ENCODE data around the gene SHC3. TPM values are rescaled to one million over a fixed set of nuclear protein-coding genes. Genes with fewer than 3 reads are reported as not detected.

Gene SHC3
- total RNA-seq, 1 donor from 2014 or later = 0.13 TPM

GRCh38 chr9:89024727-89025126 is 153.9 kb downstream of the SHC3 start:
- DNase-seq (ENCODE audit: low read depth in 2 of 2) = no peak

- no peak for DNase-seq (ENCODE audit: low read depth in 2 of 2)
Measured at GRCh38 chr9:89023740-89024139, 154.9 kb downstream of the SHC3 start.

- no peak for DNase-seq (ENCODE audit: low read depth in 2 of 2)
Measured at GRCh38 chr9:89022902-89023301, 155.7 kb downstream of the SHC3 start.

- no peak for DNase-seq (ENCODE audit: low read depth in 2 of 2)
Measured at GRCh38 chr9:89022001-89022759, 156.4 kb downstream of the SHC3 start.

GRCh38 chr9:89021154-89021803 is 157.3 kb downstream of the SHC3 start:
- no peak for DNase-seq (ENCODE audit: low read depth in 2 of 2)

GRCh38 chr9:89020754-89021153 is 157.9 kb downstream of the SHC3 start:
- no peak for DNase-seq (ENCODE audit: low read depth in 2 of 2)

GRCh38 chr9:89015336-89015735 is 163.3 kb downstream of the SHC3 start:
- DNase-seq (ENCODE audit: low read depth in 2 of 2) = no peak

- no peak for DNase-seq (ENCODE audit: low read depth in 2 of 2)
Measured at GRCh38 chr9:89014153-89014552, 164.5 kb downstream of the SHC3 start.

- no peak for DNase-seq (ENCODE audit: low read depth in 2 of 2)
Measured at GRCh38 chr9:89013660-89014059, 165.0 kb downstream of the SHC3 start.

GRCh38 chr9:89012294-89013042 is 166.2 kb downstream of the SHC3 start:
- no peak for DNase-seq (ENCODE audit: low read depth in 2 of 2)

GRCh38 chr9:89011683-89012082 is 166.9 kb downstream of the SHC3 start:
- no peak for DNase-seq (ENCODE audit: low read depth in 2 of 2)

GRCh38 chr9:89010526-89011111 is 168.0 kb downstream of the SHC3 start:
- DNase-seq (ENCODE audit: low read depth in 2 of 2) = no peak

- DNase-seq (ENCODE audit: low read depth in 2 of 2) = no peak
Measured at GRCh38 chr9:89010056-89010455, 168.6 kb downstream of the SHC3 start.

- DNase-seq (ENCODE audit: low read depth in 2 of 2) = no peak
Measured at GRCh38 chr9:89009546-89009840, 169.1 kb downstream of the SHC3 start.

- DNase-seq (ENCODE audit: low read depth in 2 of 2) = no peak
Measured at GRCh38 chr9:89008744-89009545, 169.7 kb downstream of the SHC3 start.

GRCh38 chr9:89008055-89008743 is 170.4 kb downstream of the SHC3 start:
- no peak for DNase-seq (ENCODE audit: low read depth in 2 of 2)

GRCh38 chr9:89006996-89007967 is 171.3 kb downstream of the SHC3 start:
- DNase-seq (ENCODE audit: low read depth in 2 of 2) = no peak

GRCh38 chr9:89006267-89006666 is 172.4 kb downstream of the SHC3 start:
- DNase-seq (ENCODE audit: low read depth in 2 of 2) = peak; percentile 6 to 29

GRCh38 chr9:89005323-89005722 is 173.3 kb downstream of the SHC3 start:
- DNase-seq (ENCODE audit: low read depth in 2 of 2) = no peak

- DNase-seq (ENCODE audit: low read depth in 2 of 2) = no peak
Measured at GRCh38 chr9:89002987-89003386, 175.6 kb downstream of the SHC3 start.

Measured in dermis microvascular lymphatic vessel endothelial cell (primary cell).